SK-N-SH (cell line): ENCODE data around the gene SPG11. TPM values are rescaled to one million over a fixed set of nuclear protein-coding genes. Genes with fewer than 3 reads are reported as not detected.

Experiments used
- CTCF ChIA-PET: fragments of 300-600, 350-600 bp; formaldehyde crosslinking; extraction: SDS; loops from one replicate; lab custom pipeline; 2021; lab: Yijun Ruan, JAX
- POLR2A ChIA-PET: fragments of 350-600 bp; sonication (Branson Sonifier 250); formaldehyde crosslinking; extraction: SDS; loops from one replicate; lab custom pipeline; 2020; ENCODE audit warnings: antibody characterized with exemption, inconsistent platforms; lab: Yijun Ruan, JAX
- DNase-seq: peaks from one replicate; pipeline ENCODE4 v3.0.0; 2012
- H2AFZ ChIP-seq: fragments of 200-600 bp; sonication (generic); 2 replicates; pipeline ENCODE4 v1.8.1; 2016; ENCODE audit warnings: antibody characterized with exemption, mild to moderate bottlenecking, low read depth
- H3F3A ChIP-seq: fragments of 200-600 bp; sonication (generic); replicated peaks from 2 replicates; pipeline ENCODE3; 2016; ENCODE audit warnings: antibody characterized with exemption, mild to moderate bottlenecking; ENCODE audit not compliant: insufficient read depth
- H3K27ac ChIP-seq, 2 experiments: fragments of 200-500 bp in 1 of 2; fragments of 200-600 bp in 1 of 2; sonication (Bioruptor generic) in 1 of 2; sonication (generic), shearing (Covaris generic) in 1 of 2; 2 replicates each; pipeline versions ENCODE4 v1.5.1 to v1.6.1; 2014 to 2016; ENCODE audit warnings: low read depth in 2 of 2, inconsistent platforms in 1 of 2, low read length in 1 of 2, mild to moderate bottlenecking in 1 of 2, mixed read lengths in 1 of 2
- H3K27me3 ChIP-seq: fragments of 200-600 bp; sonication (generic), shearing (Covaris generic); 2 replicates; pipeline ENCODE4 v1.6.1; 2016; ENCODE audit warnings: mixed run types; ENCODE audit not compliant: insufficient read depth
- H3K36me3 ChIP-seq, 2 experiments: fragments of 200-500 bp in 1 of 2; fragments of 200-600 bp in 1 of 2; sonication (Bioruptor generic) in 1 of 2; sonication (generic) in 1 of 2; replicated peaks in 1 of 2; 2 replicates each; pipeline versions ENCODE3 to v1.5.1; 2014 to 2016; ENCODE audit warnings: low read length in 1 of 2, mild to moderate bottlenecking in 1 of 2; ENCODE audit not compliant: insufficient read depth in 2 of 2, control insufficient read depth in 1 of 2
- H3K4me1 ChIP-seq, 2 experiments: fragments of 200-500 bp in 1 of 2; fragments of 200-600 bp in 1 of 2; sonication (Bioruptor generic) in 1 of 2; sonication (generic), shearing (Covaris generic) in 1 of 2; 2 replicates each; pipeline versions ENCODE4 v1.5.1 to v1.6.1; 2014 to 2016; ENCODE audit warnings: low read depth in 1 of 2, low read length in 1 of 2, mixed run types in 1 of 2; ENCODE audit not compliant: insufficient read depth in 2 of 2, control insufficient read depth in 1 of 2
- H3K4me2 ChIP-seq: fragments of 200-600 bp; sonication (generic), shearing (Covaris generic); 2 replicates; pipeline ENCODE4 v1.6.1; 2017; ENCODE audit warnings: mixed run types
- H3K4me3 ChIP-seq, 2 experiments: fragments of 200-500 bp in 1 of 2; fragments of 200-600 bp in 1 of 2; sonication (Bioruptor generic) in 1 of 2; sonication (generic), shearing (Covaris generic) in 1 of 2; 2 replicates each; pipeline versions ENCODE4 v1.5.1 to v1.8.1; 2014 to 2016; ENCODE audit warnings: low read depth in 2 of 2, inconsistent platforms in 1 of 2, low read length in 1 of 2, mild to moderate bottlenecking in 1 of 2, mixed read lengths in 1 of 2, moderate library complexity in 1 of 2
- H3K79me2 ChIP-seq: fragments of 200-600 bp; sonication (generic); 2 replicates; pipeline ENCODE4 v1.8.1; 2017; ENCODE audit warnings: mild to moderate bottlenecking; ENCODE audit not compliant: insufficient read depth
- H3K9ac ChIP-seq: fragments of 200-600 bp; sonication (generic); 2 replicates; pipeline ENCODE4 v1.6.1; 2017; ENCODE audit warnings: mixed run types
- H3K9me2 ChIP-seq: fragments of 200-600 bp; sonication (generic); 2 replicates; pipeline ENCODE4 v1.6.1; 2017; ENCODE audit warnings: mixed run types
- H3K9me3 ChIP-seq: fragments of 200-600 bp; sonication (generic); 2 replicates; pipeline ENCODE4 v1.6.1; 2017; ENCODE audit warnings: mixed run types, mild to moderate bottlenecking, moderate library complexity
- H4K20me1 ChIP-seq: fragments of 200-600 bp; sonication (generic); 2 replicates; pipeline ENCODE4 v1.6.1; 2017; ENCODE audit warnings: mild to moderate bottlenecking, mixed run types; ENCODE audit not compliant: insufficient read depth
- CHD2 ChIP-seq: fragments of 150-350 bp; IDR thresholded peaks from 2 replicates; pipeline ENCODE4 v1.6.1; 2018; ENCODE audit warnings: low read length; ENCODE audit not compliant: partially characterized antibody
- FOSL2 ChIP-seq: IDR thresholded peaks from 2 replicates; pipeline ENCODE4 v1.4.0; 2012; ENCODE audit warnings: low read depth, mild to moderate bottlenecking, moderate library complexity, borderline replicate concordance
- GABPA ChIP-seq: IDR thresholded peaks from 2 replicates; pipeline ENCODE4 v1.4.0; 2012; ENCODE audit warnings: low read depth, mild to moderate bottlenecking
- IRF3 ChIP-seq: fragments of 150-350 bp; IDR thresholded peaks from 2 replicates; pipeline ENCODE4 v1.6.1; 2016; ENCODE audit warnings: mild to moderate bottlenecking, low read depth, low read length
- MXI1 ChIP-seq: IDR thresholded peaks from 2 replicates; pipeline ENCODE4 v1.6.1; 2012; ENCODE audit warnings: mild to moderate bottlenecking, low read depth, low read length, improper control_type of control experiment
- NFIC ChIP-seq: IDR thresholded peaks from 2 replicates; pipeline ENCODE4 v1.4.0; 2012; ENCODE audit warnings: borderline replicate concordance
- POLR2AphosphoS5 ChIP-seq: IDR thresholded peaks from 2 replicates; pipeline ENCODE4 v1.6.1; 2012; ENCODE audit warnings: low read depth, low read length
- RAD21 ChIP-seq: IDR thresholded peaks from 2 replicates; pipeline ENCODE4 v1.6.1; 2012; ENCODE audit warnings: mild to moderate bottlenecking, low read length
- REST ChIP-seq: IDR thresholded peaks from 2 replicates; pipeline ENCODE4 v1.6.1; 2012; ENCODE audit warnings: mild to moderate bottlenecking, low read depth, low read length, moderate library complexity
- RXRA ChIP-seq: IDR thresholded peaks from 2 replicates; pipeline ENCODE4 v1.4.0; 2012; ENCODE audit warnings: low read depth, mild to moderate bottlenecking, borderline replicate concordance
- SMC3 ChIP-seq: IDR thresholded peaks from 2 replicates; pipeline ENCODE4 v1.6.1; 2012; ENCODE audit warnings: low read depth, low read length, improper control_type of control experiment
- TEAD4 ChIP-seq: IDR thresholded peaks from 2 replicates; pipeline ENCODE4 v1.4.0; 2012; ENCODE audit warnings: mild to moderate bottlenecking, borderline replicate concordance; ENCODE audit not compliant: insufficient read depth
- USF1 ChIP-seq: IDR thresholded peaks from 2 replicates; pipeline ENCODE4 v1.4.0; 2012; ENCODE audit warnings: low read depth, borderline replicate concordance
- USF2 ChIP-seq: fragments of 150-350 bp; IDR thresholded peaks from 2 replicates; pipeline ENCODE4 v1.6.1; 2017; ENCODE audit warnings: antibody characterized with exemption, low read length, low read depth, borderline replicate concordance
- WGBS: methylation state at CpG from one replicate; pipeline ENCODE4 v1.1.6; 2017; ENCODE audit warnings: low lambda C conversion rate; 5-methylcytosine and 5-hydroxymethylcytosine counted together
- polyA plus RNA-seq, 3 experiments: library from polyadenylated mRNA; depleted of rRNA; stranded (reverse); fragments of >200 nt; gene quantifications; 2 replicates each; pipeline ENCODE4 v1.2.3, GENCODE V29; 2012

The SPG11 gene
- polyA plus RNA-seq, 1 of the 3 experiments (the other 2 are of a cell fraction) = 36.3 TPM

- no peak; the same call in 1 of the 2 replicates for TF ChIP-seq RAD21
- peak; percentile 33; the same call in 1 of the 2 replicates for TF ChIP-seq REST
- TF ChIP-seq POLR2AphosphoS5 = peak; percentile 80
- peak; percentile 14; the same call in 1 of the 2 replicates for TF ChIP-seq GABPA
Measured at GRCh38 chr15:44536302-44536961, 127.0 kb downstream of the SPG11 start (continued).

GRCh38 chr15:44535523-44536301 lies 127.8 kb downstream of the SPG11 start:
- CTCF ChIA-PET = interaction anchor here (0.6 to 1.0 kb wide), 2 partner anchors 29 to 1416 kb away, joined by 3 read pairs; no protein-coding TSS in a partner anchor
- H2AFZ ChIP-seq = peak overlapping the region; percentile 79
- peak overlapping the region; percentile 97 for H3K9ac ChIP-seq
- POLR2A ChIA-PET = no interaction called here
- 53% methylated on average over 36 of the region's 36 CpGs for WGBS
- H3K27ac ChIP-seq = peak overlapping the region; percentile 95 to 98
- H3K4me3 ChIP-seq = peak overlapping the region; percentile 61 to 71
- peaks cover 5 to 21% of the 10 kb centered on the region in 2 experiments; a peak in 2 of 4 replicates for H3K4me1 ChIP-seq
- peaks cover 17% of the 10 kb centered on the region for H3F3A ChIP-seq
- peaks cover 49% of the 10 kb centered on the region for H3K79me2 ChIP-seq
- H3K4me2 ChIP-seq = peak overlapping the region; percentile 79
- H3K9me3 ChIP-seq = no peaks in the 10 kb centered on the region
- DNase-seq = peak; percentile 35
- TF ChIP-seq CHD2 (no peak), NFIC (no peak), MXI1 (no peak), IRF3 (no peak), RXRA (no peak), GABPA (no peak), SMC3 (no peak), TEAD4 (no peak), USF2 (no peak), USF1 (no peak), REST (no peak), RAD21 (no peak), FOSL2 (no peak)
- H3K9me2 ChIP-seq = no peaks in the 10 kb centered on the region
- H4K20me1 ChIP-seq = peaks cover 12% of the 10 kb centered on the region; the same call in 1 of the 2 replicates
- no peaks in the 10 kb centered on the region for H3K27me3 ChIP-seq
- H3K36me3 ChIP-seq = peaks cover 7 to 29% of the 10 kb centered on the region in 2 experiments
